ENCODE measurements around the gene PHLDB1. TPM values are rescaled to one million over a fixed set of nuclear protein-coding genes. Genes with fewer than 3 reads are reported as not detected.

PHLDB1 gene
- total RNA-seq, 2 experiments from 2014 or later, result 2.0 to 2.4 TPM

DNA sequence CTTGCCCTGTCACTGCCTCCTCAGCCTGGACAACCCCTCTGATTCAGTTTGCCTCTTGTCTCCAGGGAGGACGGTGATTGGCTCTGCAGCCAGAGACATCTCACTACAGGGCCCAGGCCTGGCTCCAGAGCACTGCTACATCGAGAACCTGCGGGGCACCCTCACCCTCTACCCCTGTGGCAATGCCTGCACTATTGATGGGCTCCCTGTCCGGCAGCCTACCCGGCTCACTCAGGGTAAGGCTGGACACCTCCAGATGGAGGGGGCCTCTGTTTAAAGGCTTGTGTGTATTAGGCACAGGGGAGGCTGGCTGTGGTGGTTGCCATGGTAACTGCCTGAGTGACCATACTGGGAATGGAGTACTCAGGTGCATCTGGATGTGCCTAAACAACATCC lies 8.6 kb downstream of the PHLDB1 start:
- Mint-ChIP-seq H3K27me3 (peaks cover 9% of the 10 kb centered on the region), H3K4me1 (ENCODE audit: low read depth) (peaks cover 9% of the 10 kb centered on the region), H3K4me3 (no peak overlapping the region), H3K27ac (no peak overlapping the region), H3K9me3 (no peaks in the 10 kb centered on the region), H3K36me3 (no peaks in the 10 kb centered on the region)
- intact Hi-C loops (cut with micrococcal nuclease), result no loop called here
- CTCF ChIA-PET, result no interaction called here
- POLR2A ChIA-PET, result no interaction called here
- DNase-seq, result no peak

DNA sequence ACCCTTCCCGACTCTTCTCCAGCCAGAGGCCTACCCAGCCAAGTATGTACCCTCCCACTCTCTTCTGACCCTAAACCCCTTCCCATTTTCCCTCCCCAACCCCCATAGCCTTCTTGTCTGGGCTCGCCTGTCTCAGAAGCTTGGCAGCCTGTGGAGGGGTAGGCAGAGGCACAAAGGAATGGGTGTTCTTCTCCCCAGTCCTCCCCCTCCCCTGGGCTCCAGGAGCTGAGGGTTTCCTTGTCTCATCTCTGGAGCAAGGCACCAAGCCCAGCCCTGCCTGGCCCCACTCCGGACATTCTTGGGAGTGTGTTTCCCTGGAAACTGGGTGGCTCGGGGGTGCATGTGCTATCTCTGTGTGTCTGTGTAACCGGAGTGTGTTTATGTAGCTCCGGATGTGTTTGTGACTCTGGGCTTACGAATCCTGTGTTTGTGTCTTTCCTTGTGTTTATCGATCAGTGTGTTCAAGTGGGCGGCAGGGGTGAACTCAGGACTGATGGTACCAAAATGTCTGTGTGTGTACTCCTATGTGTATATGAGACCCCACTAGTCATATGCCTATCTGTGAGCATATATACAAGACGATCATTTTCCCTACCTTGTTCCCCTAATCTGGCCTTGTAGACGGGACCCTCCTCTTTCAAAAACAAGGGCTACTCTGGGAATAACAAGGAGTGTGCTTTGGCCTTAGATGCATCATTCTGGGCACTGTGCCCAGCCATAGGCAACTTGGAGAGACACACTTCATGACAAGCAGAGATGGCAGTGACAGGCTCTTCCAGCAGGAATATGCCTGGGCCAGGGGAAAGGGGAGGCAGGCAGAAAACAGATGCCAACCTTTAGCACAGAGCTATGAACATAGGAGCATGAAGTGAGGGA lies 10.9 kb downstream of the PHLDB1 start:
- intact Hi-C loops (cut with micrococcal nuclease), result no loop called here
- H3K4me3 Mint-ChIP-seq, result no peak overlapping the region
- H3K27me3 Mint-ChIP-seq, result peaks cover 16% of the 10 kb centered on the region
- no peaks in the 10 kb centered on the region for H3K9me3 Mint-ChIP-seq
- H3K36me3 Mint-ChIP-seq, result no peaks in the 10 kb centered on the region
- no peak for DNase-seq
- H3K27ac Mint-ChIP-seq, result no peak overlapping the region
- H3K4me1 Mint-ChIP-seq (ENCODE audit: low read depth), result peaks cover 8% of the 10 kb centered on the region
- POLR2A ChIA-PET, result no interaction called here
- CTCF ChIA-PET, result interaction anchor here (0.7 to 1.4 kb wide), 2 partner anchors 9 to 41 kb away, joined by 3 to 4 read pairs; no protein-coding TSS in a partner anchor

DNA sequence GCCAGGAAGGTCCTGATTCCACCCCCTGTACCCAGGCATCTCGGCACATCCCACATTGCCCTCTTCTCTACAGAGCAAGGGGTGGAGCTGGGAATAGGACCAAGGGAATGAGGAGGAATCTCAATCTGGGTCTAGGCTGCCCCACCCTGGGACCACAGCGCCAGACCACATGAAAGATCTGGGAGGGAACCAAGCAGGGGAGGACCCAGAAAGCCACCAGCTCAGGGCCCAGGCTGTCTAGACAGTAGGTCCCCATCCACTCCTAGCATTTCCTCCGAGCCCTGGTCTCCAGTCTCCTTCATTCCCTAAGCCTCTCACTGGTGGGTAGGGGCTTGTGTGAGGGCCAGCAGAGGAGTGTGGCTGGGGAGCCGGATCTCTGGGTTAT lies 11.6 kb downstream of the PHLDB1 start:
- H3K4me3 Mint-ChIP-seq, result no peak overlapping the region
- no peaks in the 10 kb centered on the region for H3K36me3 Mint-ChIP-seq
- H3K27me3 Mint-ChIP-seq, result peaks cover 16% of the 10 kb centered on the region
- H3K4me1 Mint-ChIP-seq (ENCODE audit: low read depth), result peaks cover 8% of the 10 kb centered on the region
- no peak overlapping the region for H3K27ac Mint-ChIP-seq
- ChIA-PET POLR2A (no interaction called here), CTCF (interaction anchor here (1.4 kb wide), 1 partner anchor 40 kb away, joined by 3 read pairs; no protein-coding TSS in a partner anchor)
- intact Hi-C loops (cut with micrococcal nuclease), result no loop called here
- no peaks in the 10 kb centered on the region for H3K9me3 Mint-ChIP-seq
- no peak for DNase-seq

DNA sequence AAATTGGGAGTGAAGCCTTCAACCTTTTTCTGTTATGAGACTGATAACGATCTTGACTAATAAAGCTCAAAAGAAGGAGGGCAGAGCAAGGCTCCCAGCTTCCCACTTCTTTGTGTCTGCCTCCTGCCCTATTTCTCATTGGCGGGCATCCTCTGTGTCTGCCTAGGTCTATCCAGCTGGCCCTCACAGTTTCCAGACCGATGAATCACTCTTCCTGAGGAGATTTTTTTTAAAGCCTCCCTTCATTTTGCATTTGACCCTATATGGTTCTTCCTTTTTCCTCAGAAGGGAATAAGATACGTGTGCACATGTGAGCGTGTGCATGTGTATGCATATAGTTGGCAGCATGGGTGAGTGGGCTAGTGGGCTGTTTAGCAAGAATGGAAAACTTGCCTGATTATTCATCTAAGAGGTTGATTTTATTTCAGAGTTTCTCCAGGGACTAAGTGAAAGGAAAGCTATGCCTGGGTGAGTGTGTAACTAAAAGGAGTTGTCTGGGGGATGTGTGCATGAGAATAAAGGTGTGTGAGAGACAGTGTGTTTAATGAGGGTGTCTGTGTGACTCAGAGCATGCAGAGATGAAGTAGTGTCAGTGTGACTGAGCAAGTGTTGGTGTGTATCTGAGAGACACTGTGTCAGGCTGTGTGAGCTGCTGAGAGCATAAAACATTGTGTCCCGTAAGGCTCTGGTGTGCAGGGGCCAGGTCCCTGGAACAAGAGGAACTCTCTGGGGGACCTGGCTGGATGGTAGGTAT lies 12.2 kb downstream of the PHLDB1 start:
- Mint-ChIP-seq H3K27ac (no peak overlapping the region), H3K4me1 (ENCODE audit: low read depth) (peaks cover 8% of the 10 kb centered on the region), H3K4me3 (no peak overlapping the region), H3K27me3 (peaks cover 16% of the 10 kb centered on the region), H3K36me3 (no peaks in the 10 kb centered on the region), H3K9me3 (no peaks in the 10 kb centered on the region)
- DNase-seq, result no peak
- intact Hi-C loops (cut with micrococcal nuclease), result no loop called here
- CTCF ChIA-PET, result no interaction called here
- POLR2A ChIA-PET, result no interaction called here

GRCh38 chr11:118620529-118621070 lies 13.2 kb downstream of the PHLDB1 start:
- intact Hi-C loops (cut with micrococcal nuclease), result no loop called here
- ChIA-PET POLR2A (no interaction called here), CTCF (interaction anchor here (0.9 to 1.2 kb wide), 2 partner anchors 9 to 39 kb away, joined by 3 read pairs; no protein-coding TSS in a partner anchor)
- H3K9me3 Mint-ChIP-seq, result no peaks in the 10 kb centered on the region
- peaks cover 8% of the 10 kb centered on the region for H3K4me1 Mint-ChIP-seq (ENCODE audit: low read depth)
- H3K27me3 Mint-ChIP-seq, result peaks cover 16% of the 10 kb centered on the region
- no peaks in the 10 kb centered on the region for H3K36me3 Mint-ChIP-seq
- peak overlapping the region; percentile 40 for H3K4me3 Mint-ChIP-seq
- DNase-seq, result no peak
- H3K27ac Mint-ChIP-seq, result no peak overlapping the region

- CTCF ChIA-PET, result interaction anchor here (0.9 to 1.3 kb wide), 3 partner anchors 10 to 38 kb away, joined by 3 read pairs; no protein-coding TSS in a partner anchor
- intact Hi-C loops (cut with micrococcal nuclease), result no loop called here
- Mint-ChIP-seq H3K9me3 (no peaks in the 10 kb centered on the region), H3K4me1 (ENCODE audit: low read depth) (peaks cover 8% of the 10 kb centered on the region), H3K4me3 (peak overlapping the region; percentile 40), H3K27me3 (peaks cover 16% of the 10 kb centered on the region), H3K27ac (no peak overlapping the region), H3K36me3 (no peaks in the 10 kb centered on the region)
- DNase-seq, result peak; percentile 46
- POLR2A ChIA-PET, result no interaction called here
Measured at GRCh38 chr11:118621071-118621783, 13.8 kb downstream of the PHLDB1 start.

- Mint-ChIP-seq H3K27me3 (peaks cover 16% of the 10 kb centered on the region), H3K4me3 (peak overlapping the region; percentile 6), H3K27ac (no peak overlapping the region), H3K36me3 (no peaks in the 10 kb centered on the region), H3K4me1 (ENCODE audit: low read depth) (peaks cover 8% of the 10 kb centered on the region), H3K9me3 (no peaks in the 10 kb centered on the region)
- ChIA-PET CTCF (interaction anchor here (0.9 to 1.3 kb wide), 2 partner anchors 10 to 27 kb away, joined by 3 read pairs; no protein-coding TSS in a partner anchor), POLR2A (no interaction called here)
- no peak for DNase-seq
- intact Hi-C loops (cut with micrococcal nuclease), result no loop called here
Measured at GRCh38 chr11:118621784-118622375, 14.5 kb downstream of the PHLDB1 start.

DNA sequence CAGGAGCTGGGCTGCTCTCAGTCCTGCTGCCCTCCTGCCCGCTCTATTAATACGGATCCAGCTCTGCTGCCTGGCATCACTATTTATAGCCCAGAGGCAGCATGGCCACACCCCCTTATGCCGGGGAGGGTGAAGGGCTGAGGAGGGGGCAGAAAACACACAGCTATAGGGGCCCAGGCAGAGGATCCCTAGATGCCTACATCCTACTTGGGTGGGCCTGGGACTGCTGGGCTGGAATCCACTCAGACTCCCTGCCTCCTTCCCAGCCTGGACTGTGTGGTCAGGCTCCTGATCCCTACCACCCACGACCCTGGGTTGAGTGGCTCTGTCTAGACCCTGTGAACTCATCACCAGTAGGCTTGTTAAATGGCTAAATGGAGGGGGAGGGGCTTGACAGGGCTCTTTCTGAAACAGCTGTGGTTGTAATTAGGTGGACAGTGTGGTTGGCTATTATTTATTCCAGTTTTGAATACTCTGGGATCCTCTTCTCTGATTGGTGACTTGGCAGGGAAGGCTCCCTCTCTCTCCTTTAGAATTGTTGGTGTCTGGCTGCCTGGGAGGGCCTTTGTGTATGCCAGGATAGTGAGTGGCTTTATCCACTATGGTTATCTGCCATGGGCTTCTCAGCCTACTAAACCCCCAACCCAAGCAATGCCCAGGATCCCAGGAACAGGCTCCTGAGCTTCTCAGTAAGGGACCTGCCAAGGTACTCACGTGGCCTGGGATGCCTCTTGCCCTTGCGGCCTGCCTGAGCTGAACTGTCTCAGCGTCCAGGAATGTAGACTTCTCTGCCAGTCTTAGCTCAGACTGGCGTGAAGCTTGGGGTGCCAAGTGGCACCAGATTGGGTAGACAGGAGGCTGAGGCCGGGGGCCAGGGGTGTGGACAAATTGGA lies 15.2 kb downstream of the PHLDB1 start:
- H3K4me1 Mint-ChIP-seq (ENCODE audit: low read depth), result peaks cover 8% of the 10 kb centered on the region
- peaks cover 16% of the 10 kb centered on the region for H3K27me3 Mint-ChIP-seq
- H3K4me3 Mint-ChIP-seq, result no peak overlapping the region
- H3K9me3 Mint-ChIP-seq, result no peaks in the 10 kb centered on the region
- CTCF ChIA-PET, result interaction anchor here (1.0 to 1.3 kb wide), 2 partner anchors 12 to 28 kb away, joined by 3 to 4 read pairs; no protein-coding TSS in a partner anchor
- POLR2A ChIA-PET, result interaction anchor here (0.6 kb wide), 1 partner anchor 1313 kb away, joined by 3 read pairs; no protein-coding TSS in a partner anchor
- no peak for DNase-seq
- no peak overlapping the region for H3K27ac Mint-ChIP-seq
- no peaks in the 10 kb centered on the region for H3K36me3 Mint-ChIP-seq
- intact Hi-C loops (cut with micrococcal nuclease), result no loop called here

DNA sequence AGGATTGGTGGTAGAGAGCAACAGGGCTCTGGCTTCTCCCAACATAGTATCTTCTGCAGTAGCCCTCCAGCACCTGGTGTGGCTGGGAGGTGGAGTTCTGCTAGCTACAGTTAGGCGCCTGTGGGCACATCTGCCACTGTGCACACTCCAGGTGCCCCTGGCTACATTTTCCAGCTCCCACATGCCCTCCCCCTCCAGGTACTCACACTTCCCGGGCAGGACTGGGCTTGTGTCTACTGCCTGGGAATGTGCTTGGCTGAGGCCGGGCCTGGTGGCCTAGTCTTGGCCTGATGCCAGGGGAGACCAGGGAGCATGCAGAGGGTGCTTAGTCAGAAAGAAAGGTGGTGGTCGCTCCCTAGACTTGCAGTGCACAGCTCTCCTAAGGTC lies 15.8 kb downstream of the PHLDB1 start:
- H3K36me3 Mint-ChIP-seq, result no peaks in the 10 kb centered on the region
- POLR2A ChIA-PET, result interaction anchor here (0.6 kb wide), 1 partner anchor 1313 kb away, joined by 3 read pairs; no protein-coding TSS in a partner anchor
- H3K27me3 Mint-ChIP-seq, result peaks cover 16% of the 10 kb centered on the region
- H3K4me3 Mint-ChIP-seq, result no peak overlapping the region
- no peaks in the 10 kb centered on the region for H3K9me3 Mint-ChIP-seq
- intact Hi-C loops (cut with micrococcal nuclease), result no loop called here
- H3K27ac Mint-ChIP-seq, result no peak overlapping the region
- no peak for DNase-seq
- H3K4me1 Mint-ChIP-seq (ENCODE audit: low read depth), result peaks cover 8% of the 10 kb centered on the region
- CTCF ChIA-PET, result interaction anchor here (1.0 kb wide), 1 partner anchor 13 kb away, joined by 4 read pairs; no protein-coding TSS in a partner anchor

DNA sequence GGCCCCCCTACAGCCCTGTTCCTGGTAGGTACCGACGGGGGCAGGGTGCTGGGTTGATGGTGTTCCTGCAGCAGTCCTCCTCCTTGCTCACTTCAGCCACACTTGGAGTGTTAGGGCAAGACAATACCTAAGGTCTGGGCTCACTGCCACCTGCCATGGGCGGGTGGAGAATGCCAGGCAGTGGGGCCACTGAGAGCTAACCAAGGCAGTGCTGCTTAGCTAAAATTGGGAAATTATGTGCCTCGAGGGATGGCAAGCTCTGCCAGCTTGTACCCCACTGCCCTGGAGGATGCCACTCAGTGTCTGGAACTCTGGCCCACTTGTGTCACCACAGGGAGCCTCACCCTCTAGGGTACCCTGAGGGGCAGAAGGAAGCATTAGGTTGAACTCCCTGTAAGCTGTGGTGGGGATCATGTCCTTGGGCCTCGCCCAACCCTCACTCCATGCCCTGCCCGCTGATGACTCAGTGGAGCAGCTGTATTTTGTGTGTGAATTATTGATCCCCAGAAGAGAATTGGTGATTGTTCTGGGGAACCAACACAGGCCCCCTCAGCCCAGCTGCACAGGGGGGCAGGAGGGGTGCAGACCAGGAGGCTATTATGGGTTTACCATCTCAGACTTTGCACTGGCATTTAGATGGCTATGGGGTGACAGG lies 17.7 kb downstream of the PHLDB1 start:
- H3K9me3 Mint-ChIP-seq, result no peaks in the 10 kb centered on the region
- intact Hi-C loops (cut with micrococcal nuclease), result no loop called here
- no peaks in the 10 kb centered on the region for H3K36me3 Mint-ChIP-seq
- CTCF ChIA-PET, result interaction anchor here (1.0 kb wide), 1 partner anchor 12 kb away, joined by 4 read pairs; no protein-coding TSS in a partner anchor
- POLR2A ChIA-PET, result no interaction called here
- no peak overlapping the region for H3K27ac Mint-ChIP-seq
- peaks cover 5% of the 10 kb centered on the region for H3K4me1 Mint-ChIP-seq (ENCODE audit: low read depth)
- peaks cover 12% of the 10 kb centered on the region for H3K27me3 Mint-ChIP-seq
- DNase-seq, result no peak
- no peak overlapping the region for H3K4me3 Mint-ChIP-seq
